DOHH2 (cell line): ENCODE results near the gene CDKAL1.

Source experiments
- H3F3A ChIP-seq: fragments of 200-600 bp; sonication (generic), shearing (Covaris generic); 2 replicates; pipeline ENCODE4 v1.6.0; 2016; ENCODE audit warnings: antibody characterized with exemption, mild to moderate bottlenecking; ENCODE audit not compliant: control insufficient read depth, insufficient read depth
- H3K27ac ChIP-seq: fragments of 200-600 bp; sonication (generic); 2 replicates; pipeline ENCODE4 v1.5.1; 2014; ENCODE audit warnings: low read depth, mild to moderate bottlenecking, low read length, moderate library complexity
- H3K27me3 ChIP-seq: fragments of 200-600 bp; sonication (generic); 2 replicates; pipeline ENCODE4 v1.6.1; 2014; ENCODE audit warnings: mild to moderate bottlenecking, low read length, mixed read lengths; ENCODE audit not compliant: control insufficient read depth
- H3K36me3 ChIP-seq: fragments of 200-600 bp; sonication (generic); 2 replicates; pipeline ENCODE4 v1.6.1; 2014; ENCODE audit warnings: mild to moderate bottlenecking, low read length, moderate library complexity, mixed read lengths; ENCODE audit not compliant: control insufficient read depth
- H3K4me1 ChIP-seq: fragments of 200-600 bp; sonication (generic); 2 replicates; pipeline ENCODE4 v1.6.1; 2014; ENCODE audit warnings: mild to moderate bottlenecking, low read length, mixed read lengths; ENCODE audit not compliant: control insufficient read depth
- H3K4me2 ChIP-seq: fragments of 200-600 bp; sonication (generic); 2 replicates; pipeline ENCODE4 v1.6.0; 2014; ENCODE audit warnings: mild to moderate bottlenecking, low read length, moderate library complexity
- H3K4me3 ChIP-seq: fragments of 200-600 bp; sonication (generic); 2 replicates; pipeline ENCODE4 v1.5.1; 2014; ENCODE audit warnings: mild to moderate bottlenecking, low read length, mixed read lengths
- H3K79me2 ChIP-seq: fragments of 200-600 bp; sonication (generic); 2 replicates; pipeline ENCODE4 v1.6.1; 2014; ENCODE audit warnings: mild to moderate bottlenecking, low read length, mixed read lengths; ENCODE audit not compliant: control insufficient read depth
- H3K9me2 ChIP-seq: fragments of 200-600 bp; sonication (generic); replicated peaks from 2 replicates; pipeline ENCODE4 v1.6.1; 2014; ENCODE audit warnings: mild to moderate bottlenecking, low read length, mixed read lengths; ENCODE audit not compliant: control insufficient read depth
- H3K9me3 ChIP-seq: fragments of 200-600 bp; sonication (generic); 2 replicates; pipeline ENCODE4 v1.6.1; 2014; ENCODE audit warnings: antibody characterized with exemption, low read length, mixed read lengths; ENCODE audit not compliant: control insufficient read depth, insufficient read depth
- H4K20me1 ChIP-seq: fragments of 200-600 bp; sonication (generic); 2 replicates; pipeline ENCODE4 v1.6.0; 2014; ENCODE audit warnings: low read depth, mild to moderate bottlenecking, antibody characterized with exemption, low read length, moderate library complexity; ENCODE audit not compliant: control insufficient read depth, insufficient read depth
- EZH2phosphoT487 ChIP-seq: fragments of 200-600 bp; sonication (generic); IDR thresholded peaks from 2 replicates; pipeline ENCODE4 v1.6.1; 2017; ENCODE audit warnings: borderline replicate concordance, mild to moderate bottlenecking, antibody characterized with exemption, low read length, moderate library complexity, mixed read lengths
- TF ChIP-seq, protein P1 (sequence below): fragments of 200-600 bp; sonication (generic); IDR thresholded peaks from one replicate; pipeline ENCODE4 v1.5.1; 2014; ENCODE audit warnings: antibody characterized with exemption, mild to moderate bottlenecking, low read depth, low read length; ENCODE audit not compliant: poor library complexity, severe bottlenecking

The CDKAL1 gene

GRCh38 chr6:20630617-20631548 lies 96.6 kb downstream of the CDKAL1 start:
- TF ChIP-seq EZH2phosphoT487 = no peak
- TF ChIP-seq, protein P1, sequence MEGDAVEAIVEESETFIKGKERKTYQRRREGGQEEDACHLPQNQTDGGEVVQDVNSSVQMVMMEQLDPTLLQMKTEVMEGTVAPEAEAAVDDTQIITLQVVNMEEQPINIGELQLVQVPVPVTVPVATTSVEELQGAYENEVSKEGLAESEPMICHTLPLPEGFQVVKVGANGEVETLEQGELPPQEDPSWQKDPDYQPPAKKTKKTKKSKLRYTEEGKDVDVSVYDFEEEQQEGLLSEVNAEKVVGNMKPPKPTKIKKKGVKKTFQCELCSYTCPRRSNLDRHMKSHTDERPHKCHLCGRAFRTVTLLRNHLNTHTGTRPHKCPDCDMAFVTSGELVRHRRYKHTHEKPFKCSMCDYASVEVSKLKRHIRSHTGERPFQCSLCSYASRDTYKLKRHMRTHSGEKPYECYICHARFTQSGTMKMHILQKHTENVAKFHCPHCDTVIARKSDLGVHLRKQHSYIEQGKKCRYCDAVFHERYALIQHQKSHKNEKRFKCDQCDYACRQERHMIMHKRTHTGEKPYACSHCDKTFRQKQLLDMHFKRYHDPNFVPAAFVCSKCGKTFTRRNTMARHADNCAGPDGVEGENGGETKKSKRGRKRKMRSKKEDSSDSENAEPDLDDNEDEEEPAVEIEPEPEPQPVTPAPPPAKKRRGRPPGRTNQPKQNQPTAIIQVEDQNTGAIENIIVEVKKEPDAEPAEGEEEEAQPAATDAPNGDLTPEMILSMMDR = no peak
- no peaks in the 10 kb centered on the region for H3K9me2 ChIP-seq
- no peaks in the 10 kb centered on the region for H3K9me3 ChIP-seq
- no peaks in the 10 kb centered on the region for H4K20me1 ChIP-seq
- no peaks in the 10 kb centered on the region for H3K4me1 ChIP-seq
- H3K27ac ChIP-seq = no peak overlapping the region
- H3K27me3 ChIP-seq = no peaks in the 10 kb centered on the region
- no peaks in the 10 kb centered on the region for H3K36me3 ChIP-seq
- no peaks in the 10 kb centered on the region; the same call in 1 of the 2 replicates for H3K79me2 ChIP-seq
- H3K4me3 ChIP-seq = no peak overlapping the region
- H3K4me2 ChIP-seq = no peak overlapping the region
- no peaks in the 10 kb centered on the region for H3F3A ChIP-seq

GRCh38 chr6:20631549-20631924 lies 97.3 kb downstream of the CDKAL1 start:
- H3K4me3 ChIP-seq = no peak overlapping the region
- H3K27ac ChIP-seq = no peak overlapping the region
- no peaks in the 10 kb centered on the region for H3F3A ChIP-seq
- no peaks in the 10 kb centered on the region for H3K9me3 ChIP-seq
- TF ChIP-seq, protein P1 = no peak
- no peak for TF ChIP-seq EZH2phosphoT487
- no peak overlapping the region for H3K4me2 ChIP-seq
- no peaks in the 10 kb centered on the region for H3K27me3 ChIP-seq
- no peaks in the 10 kb centered on the region for H3K36me3 ChIP-seq
- H3K4me1 ChIP-seq = no peaks in the 10 kb centered on the region
- no peaks in the 10 kb centered on the region for H3K9me2 ChIP-seq
- H4K20me1 ChIP-seq = no peaks in the 10 kb centered on the region
- H3K79me2 ChIP-seq = no peaks in the 10 kb centered on the region; the same call in 1 of the 2 replicates

DNA sequence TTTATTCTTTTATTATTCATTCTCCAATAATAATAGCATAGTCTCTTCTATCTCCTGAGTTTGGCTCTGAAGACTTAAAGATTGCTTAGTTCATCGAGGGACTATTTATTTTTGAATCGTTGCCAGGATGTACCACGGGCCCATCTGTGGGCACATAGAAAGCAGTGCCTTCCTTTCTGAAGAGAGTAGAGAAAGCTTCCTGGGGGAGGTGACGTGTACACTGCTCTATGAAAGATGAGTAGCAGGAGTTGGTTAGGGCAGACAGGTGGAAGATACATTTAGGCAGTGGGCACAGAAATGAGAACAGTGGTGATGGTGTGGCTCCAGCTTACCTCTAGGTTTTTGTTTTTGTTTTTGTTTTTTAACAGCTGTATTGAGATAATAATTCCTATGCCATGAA lies 98.4 kb downstream of the CDKAL1 start:
- Histone ChIP-seq H3K9me3 (no peaks in the 10 kb centered on the region), H3K27me3 (no peaks in the 10 kb centered on the region), H3K27ac (no peak overlapping the region), H3K4me2 (no peak overlapping the region), H3F3A (no peaks in the 10 kb centered on the region), H3K4me1 (no peaks in the 10 kb centered on the region), H4K20me1 (no peaks in the 10 kb centered on the region), H3K36me3 (no peaks in the 10 kb centered on the region), H3K79me2 (no peaks in the 10 kb centered on the region; the same call in 1 of the 2 replicates), H3K4me3 (no peak overlapping the region), H3K9me2 (no peaks in the 10 kb centered on the region)
- TF ChIP-seq, protein P1 = no peak
- no peak for TF ChIP-seq EZH2phosphoT487
